ENCODE results near the gene GPBP1L1.

DNA sequence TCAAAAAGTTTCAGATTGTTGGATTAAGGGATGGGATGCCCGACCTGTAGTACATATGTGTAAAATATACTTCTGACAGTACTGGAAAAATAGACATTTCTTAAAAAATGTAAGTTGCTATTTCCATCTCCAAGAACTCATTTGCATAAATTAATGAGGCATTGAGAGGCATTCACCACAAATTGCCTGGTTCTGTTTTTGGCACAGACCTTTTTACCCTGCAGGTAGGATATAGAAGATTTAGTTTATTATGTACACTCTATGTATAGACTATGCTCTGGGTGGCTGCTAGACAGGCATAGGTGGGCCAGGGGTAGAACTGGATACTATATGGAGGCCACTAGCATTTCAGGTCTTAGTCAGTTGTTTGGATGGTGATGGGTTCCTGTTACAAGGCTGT lies 70.4 kb downstream of the GPBP1L1 start:
- TF ChIP-seq EZH2 (IDR thresholded peaks at IDR 0.05) (no peak), POLR2AphosphoS5 (IDR thresholded peaks at IDR 0.05; ENCODE audit: borderline replicate concordance, low read depth, low read length) (no peak)
